H9 (cell line): ENCODE results near the gene ZNF106. TPM values are rescaled to one million over a fixed set of nuclear protein-coding genes. Genes with fewer than 3 reads are reported as not detected.

Experiments used
- DNase-seq: peaks from one replicate; pipeline ENCODE4 v3.0.0-alpha.2; 2017
- H2AFZ ChIP-seq: one replicate; pipeline ENCODE4 v1.6.1; 2013; ENCODE audit warnings: mild to moderate bottlenecking, low read length, control low read depth, moderate library complexity
- H2AK5ac ChIP-seq: 2 replicates; pipeline ENCODE4 v1.6.1; 2013; ENCODE audit warnings: low read length, control low read depth, mixed read lengths; ENCODE audit not compliant: insufficient read length
- H2BK120ac ChIP-seq: one replicate; pipeline ENCODE4 v1.6.1; 2013; ENCODE audit warnings: low read depth, mild to moderate bottlenecking, low read length, control low read depth, inconsistent platforms; ENCODE audit not compliant: poor library complexity, severe bottlenecking
- H2BK12ac ChIP-seq: 2 replicates; pipeline ENCODE4 v1.6.1; 2013; ENCODE audit warnings: low read length, control low read depth, mixed read lengths, low read depth; ENCODE audit not compliant: insufficient read length
- H2BK15ac ChIP-seq: 2 replicates; pipeline ENCODE4 v1.6.1; 2013; ENCODE audit warnings: low read depth, low read length, control low read depth
- H2BK20ac ChIP-seq: one replicate; pipeline ENCODE4 v1.6.1; 2013; ENCODE audit warnings: low read depth, mild to moderate bottlenecking, low read length, control low read depth, inconsistent platforms; ENCODE audit not compliant: poor library complexity, severe bottlenecking
- H2BK5ac ChIP-seq: 2 replicates; pipeline ENCODE4 v1.6.1; 2013; ENCODE audit warnings: low read length, control low read depth, mixed read lengths; ENCODE audit not compliant: insufficient read length
- H3K14ac ChIP-seq: 2 replicates; pipeline ENCODE4 v1.6.1; 2013; ENCODE audit warnings: low read length, control low read depth; ENCODE audit not compliant: insufficient read depth
- H3K18ac ChIP-seq: 2 replicates; pipeline ENCODE4 v1.6.1; 2013; ENCODE audit warnings: low read depth, mild to moderate bottlenecking, mixed read lengths, low read length, control low read depth; ENCODE audit not compliant: insufficient read length
- H3K23ac ChIP-seq: 2 replicates; pipeline ENCODE4 v1.6.1; 2013; ENCODE audit warnings: low read length, control low read depth, mixed read lengths, low read depth; ENCODE audit not compliant: insufficient read length
- H3K23me2 ChIP-seq: 2 replicates; pipeline ENCODE4 v1.6.1; 2013; ENCODE audit warnings: low read depth, mild to moderate bottlenecking, mixed read lengths, low read length, control low read depth; ENCODE audit not compliant: insufficient read length, poor library complexity, severe bottlenecking
- H3K27ac ChIP-seq: 2 replicates; pipeline ENCODE4 v1.5.1; 2013; ENCODE audit warnings: low read length, control low read depth, mixed read lengths, low read depth; ENCODE audit not compliant: insufficient read length
- H3K27me3 ChIP-seq: 2 replicates; pipeline ENCODE4 v1.6.1; 2013; ENCODE audit warnings: low read length, control low read depth, inconsistent platforms; ENCODE audit not compliant: insufficient read depth
- H3K4ac ChIP-seq: 2 replicates; pipeline ENCODE4 v1.6.1; 2013; ENCODE audit warnings: low read depth, mild to moderate bottlenecking, control low read depth, inconsistent platforms, low read length, moderate library complexity
- H3K4me1 ChIP-seq: 2 replicates; pipeline ENCODE4 v1.6.1; 2013; ENCODE audit warnings: low read length, control low read depth, inconsistent platforms; ENCODE audit not compliant: insufficient read depth
- H3K4me2 ChIP-seq: 2 replicates; pipeline ENCODE4 v1.6.1; 2013; ENCODE audit warnings: low read length, control low read depth, mixed read lengths; ENCODE audit not compliant: insufficient read length, insufficient read depth
- H3K56ac ChIP-seq: 2 replicates; pipeline ENCODE4 v1.6.1; 2013; ENCODE audit warnings: low read depth, mild to moderate bottlenecking, mixed read lengths, low read length, control low read depth; ENCODE audit not compliant: insufficient read length
- H3K79me1 ChIP-seq: 2 replicates; pipeline ENCODE4 v1.6.1; 2013; ENCODE audit warnings: low read depth, mild to moderate bottlenecking, moderate library complexity, low read length, control low read depth, inconsistent platforms; ENCODE audit not compliant: insufficient read depth, poor library complexity, severe bottlenecking
- H3K79me2 ChIP-seq: 2 replicates; pipeline ENCODE4 v1.6.1; 2013; ENCODE audit warnings: low read length, control low read depth, inconsistent platforms; ENCODE audit not compliant: insufficient read depth
- H3K9ac ChIP-seq: 2 replicates; pipeline ENCODE4 v1.6.1; 2013; ENCODE audit warnings: low read length, control low read depth, mixed read lengths; ENCODE audit not compliant: insufficient read length; ENCODE audit errors: extremely low read depth
- H3K9me3 ChIP-seq: one replicate; pipeline ENCODE4 v1.6.1; 2013; ENCODE audit warnings: low read depth, low read length, inconsistent platforms; ENCODE audit not compliant: control insufficient read depth
- H3T11ph ChIP-seq: one replicate; pipeline ENCODE4 v1.6.1; 2013; ENCODE audit warnings: mild to moderate bottlenecking, low read length, control low read depth, inconsistent platforms
- H4K20me1 ChIP-seq: one replicate; pipeline ENCODE4 v1.6.1; 2013; ENCODE audit not compliant: control insufficient read depth, insufficient read length, insufficient read depth
- H4K5ac ChIP-seq: 2 replicates; pipeline ENCODE4 v1.6.1; 2013; ENCODE audit warnings: low read depth, mild to moderate bottlenecking, mixed read lengths, low read length, control low read depth; ENCODE audit not compliant: insufficient read length
- H4K8ac ChIP-seq: replicated peaks from 2 replicates; pipeline ENCODE4 v1.6.1; 2013; ENCODE audit warnings: low read length, control low read depth, mixed read lengths, low read depth; ENCODE audit not compliant: insufficient read length
- H4K91ac ChIP-seq: 2 replicates; pipeline ENCODE4 v1.6.1; 2013; ENCODE audit warnings: low read depth, mild to moderate bottlenecking, moderate library complexity, mixed read lengths, low read length, control low read depth; ENCODE audit not compliant: insufficient read length
- H3K27ac Mint-ChIP-seq, 3 experiments: 2 replicates in 2 of 3; 3 replicates in 1 of 3; pipeline ENCODE4 v1.8.0; 2020 to 2021; ENCODE audit warnings: mixed read lengths in 3 of 3, mild to moderate bottlenecking in 1 of 3, moderate library complexity in 1 of 3
- H3K27me3 Mint-ChIP-seq: 2 replicates; pipeline ENCODE4 v1.8.0; 2021; ENCODE audit warnings: low read depth, mild to moderate bottlenecking, moderate library complexity, mixed read lengths
- H3K36me3 Mint-ChIP-seq, 3 experiments: 2 replicates in 2 of 3; 3 replicates in 1 of 3; pipeline ENCODE4 v1.8.0; 2020 to 2021; ENCODE audit warnings: low read depth in 3 of 3, mixed read lengths in 3 of 3; ENCODE audit not compliant: insufficient read depth in 1 of 3
- H3K4me1 Mint-ChIP-seq, 2 experiments: 2 replicates each; pipeline ENCODE4 v1.8.0; 2020; ENCODE audit warnings: mixed read lengths in 2 of 2
- H3K4me3 Mint-ChIP-seq, 2 experiments: 2 replicates in 1 of 2; 3 replicates in 1 of 2; pipeline ENCODE4 v1.8.0; 2020 to 2021; ENCODE audit warnings: mild to moderate bottlenecking in 2 of 2, mixed read lengths in 2 of 2, moderate library complexity in 1 of 2
- H3K9me3 Mint-ChIP-seq, 2 experiments: 2 replicates in 1 of 2; 3 replicates in 1 of 2; pipeline ENCODE4 v1.8.0; 2020; ENCODE audit warnings: mild to moderate bottlenecking in 2 of 2, mixed read lengths in 2 of 2, moderate library complexity in 1 of 2
- CTCF ChIP-seq: fragments of 200-600 bp; sonication (generic); conservative IDR thresholded peaks from 3 replicates; pipeline ENCODE4 v1.8.0; 2021; ENCODE audit warnings: antibody characterized with exemption, mild to moderate bottlenecking
- WGBS: extraction: QIAGEN DNeasy Blood & Tissue Kit; methylation state at CpG from one replicate; pipeline ENCODE4 v1.1.7; 2013; ENCODE audit warnings: missing lambda C conversion rate, low lambda C conversion rate, mixed read lengths; ENCODE audit not compliant: insufficient read length; ENCODE audit errors: extremely low coverage; 5-methylcytosine and 5-hydroxymethylcytosine counted together
- total RNA-seq: library from RNA; stranded (reverse); gene quantifications from 2 replicates; pipeline ENCODE4 v1.2.1, GENCODE V29; 2021

Gene ZNF106
- total RNA-seq, 1 experiment from 2014 or later = 55.0 TPM

- WGBS = no CpG with 5 or more reads among the region's 3 CpGs
- no peak for TF ChIP-seq CTCF
Observed at GRCh38 chr15:42504631-42505030, 13.7 kb upstream of the ZNF106 start.

More at GRCh38 chr15:42504631-42505030, 13.7 kb upstream of the ZNF106 start:
- no peak overlapping the region for H3K14ac ChIP-seq
- H3K18ac ChIP-seq = no peak overlapping the region
- no peak overlapping the region for H2BK120ac ChIP-seq
- H4K8ac ChIP-seq = no peak overlapping the region
- peaks cover 12 to 14% of the 10 kb centered on the region in 2 experiments for H3K4me1 Mint-ChIP-seq
- H3K4me3 Mint-ChIP-seq = no peak overlapping the region
- peaks cover 0 to 4% (median 0%) of the 10 kb centered on the region in 3 experiments; a peak in 3 of 7 replicates for H3K36me3 Mint-ChIP-seq
- H4K20me1 ChIP-seq = no peaks in the 10 kb centered on the region
- no peak overlapping the region for H3K27ac ChIP-seq
- H3K79me1 ChIP-seq = peaks cover 6% of the 10 kb centered on the region
- H2BK12ac ChIP-seq = no peak overlapping the region
- no peak overlapping the region for H3T11ph ChIP-seq
- peak overlapping the region; percentile 31 for H3K9ac ChIP-seq
- no peaks in the 10 kb centered on the region for H3K23me2 ChIP-seq
- no peak overlapping the region for H2AFZ ChIP-seq
- no peak overlapping the region for H3K23ac ChIP-seq
- H3K9me3 ChIP-seq = no peaks in the 10 kb centered on the region
- H2BK5ac ChIP-seq = no peak overlapping the region
- H3K79me2 ChIP-seq = peaks cover 2% of the 10 kb centered on the region; the same call in 1 of the 2 replicates
- H2BK15ac ChIP-seq = no peak overlapping the region
- no peak overlapping the region for H3K56ac ChIP-seq
- H3K27me3 ChIP-seq = no peaks in the 10 kb centered on the region
- H4K91ac ChIP-seq = no peak overlapping the region
- no peak overlapping the region for H2AK5ac ChIP-seq
- H3K4ac ChIP-seq = no peak overlapping the region
- H3K4me2 ChIP-seq = no peak overlapping the region
- no peaks in the 10 kb centered on the region for H3K27me3 Mint-ChIP-seq
- no peak overlapping the region for H4K5ac ChIP-seq
- DNase-seq = no peak
- no peak overlapping the region for H3K27ac Mint-ChIP-seq
- H3K4me1 ChIP-seq = peaks cover 3% of the 10 kb centered on the region; the same call in 1 of the 2 replicates
- H3K9me3 Mint-ChIP-seq = no peaks in the 10 kb centered on the region
- H2BK20ac ChIP-seq = no peak overlapping the region
